ENCODE measurements around the gene PBXIP1. TPM values are rescaled to one million over a fixed set of nuclear protein-coding genes. Genes with fewer than 3 reads are reported as not detected.
A peak's percentile ranks its signal among the peaks of the same experiment; 100 is the strongest.

The PBXIP1 gene
- total RNA-seq, 1 experiment from 2014 or later: 21.6 TPM

- Histone ChIP-seq H3K14ac (ENCODE audit: insufficient read depth, low read length) (no peak overlapping the region), H4K5ac (ENCODE audit: insufficient read length, low read depth, low read length) (no peak overlapping the region)
Observed at GRCh38 chr1:155000411-155000725, 44.5 kb upstream of the PBXIP1 start.

More at GRCh38 chr1:155000411-155000725, 44.5 kb upstream of the PBXIP1 start:
- Histone ChIP-seq H3K18ac (ENCODE audit: insufficient read length, low read depth, low read length) (peak overlapping the region; percentile 61), H4K8ac (replicated peaks; ENCODE audit: insufficient read length, low read depth, low read length) (no peak overlapping the region), H2BK12ac (ENCODE audit: insufficient read length, low read depth, low read length) (no peak overlapping the region), H3K4me1 (ENCODE audit: insufficient read depth, low read length) (peaks cover 5% of the 10 kb centered on the region; the same call in 1 of the 2 replicates), H4K91ac (ENCODE audit: insufficient read length, low read depth, low read length) (no peak overlapping the region), H3K79me2 (ENCODE audit: insufficient read depth, low read length) (no peaks in the 10 kb centered on the region; the same call in 1 of the 2 replicates), H3K79me1 (ENCODE audit: insufficient read depth, low read depth, low read length, poor library complexity, severe bottlenecking) (no peaks in the 10 kb centered on the region), H3K56ac (ENCODE audit: insufficient read length, low read depth, low read length) (no peak overlapping the region), H3K4me2 (ENCODE audit: insufficient read depth, insufficient read length, low read length) (peak overlapping the region; percentile 90), H2BK120ac (ENCODE audit: low read depth, low read length, poor library complexity, severe bottlenecking) (no peak overlapping the region), H2AFZ (ENCODE audit: low read length) (no peak overlapping the region), H3K9me3 (ENCODE audit: control insufficient read depth, low read depth, low read length) (no peaks in the 10 kb centered on the region), H3K9ac (ENCODE audit: extremely low read depth, insufficient read length, low read length) (peak overlapping the region; percentile 6), H2AK5ac (ENCODE audit: insufficient read length, low read length) (no peak overlapping the region), H2BK15ac (ENCODE audit: low read depth, low read length) (no peak overlapping the region), H3T11ph (ENCODE audit: low read length) (no peak overlapping the region), H4K20me1 (ENCODE audit: control insufficient read depth, insufficient read depth, insufficient read length) (no peaks in the 10 kb centered on the region), H3K23me2 (ENCODE audit: insufficient read length, low read depth, low read length, poor library complexity, severe bottlenecking) (peaks cover 26% of the 10 kb centered on the region), H2BK20ac (ENCODE audit: low read depth, low read length, poor library complexity, severe bottlenecking) (no peak overlapping the region), H2BK5ac (ENCODE audit: insufficient read length, low read length) (no peak overlapping the region), H3K4ac (ENCODE audit: low read depth, low read length) (no peak overlapping the region), H3K27ac (ENCODE audit: insufficient read length, low read depth, low read length) (peak overlapping the region; percentile 41), H3K27me3 (ENCODE audit: insufficient read depth, low read length) (no peaks in the 10 kb centered on the region), H3K23ac (ENCODE audit: insufficient read length, low read depth, low read length) (no peak overlapping the region)
- H3K4me1 Mint-ChIP-seq: peaks cover 23 to 36% of the 10 kb centered on the region in 2 experiments
- peak overlapping the region; percentile 93 to 97 for H3K4me3 Mint-ChIP-seq
- H3K36me3 Mint-ChIP-seq (ENCODE audit: insufficient read depth in 1 of 3, low read depth in 3 of 3): no peaks in the 10 kb centered on the region; a peak in 1 of 7 replicates
- no peak for DNase-seq
- TF ChIP-seq, protein P1, sequence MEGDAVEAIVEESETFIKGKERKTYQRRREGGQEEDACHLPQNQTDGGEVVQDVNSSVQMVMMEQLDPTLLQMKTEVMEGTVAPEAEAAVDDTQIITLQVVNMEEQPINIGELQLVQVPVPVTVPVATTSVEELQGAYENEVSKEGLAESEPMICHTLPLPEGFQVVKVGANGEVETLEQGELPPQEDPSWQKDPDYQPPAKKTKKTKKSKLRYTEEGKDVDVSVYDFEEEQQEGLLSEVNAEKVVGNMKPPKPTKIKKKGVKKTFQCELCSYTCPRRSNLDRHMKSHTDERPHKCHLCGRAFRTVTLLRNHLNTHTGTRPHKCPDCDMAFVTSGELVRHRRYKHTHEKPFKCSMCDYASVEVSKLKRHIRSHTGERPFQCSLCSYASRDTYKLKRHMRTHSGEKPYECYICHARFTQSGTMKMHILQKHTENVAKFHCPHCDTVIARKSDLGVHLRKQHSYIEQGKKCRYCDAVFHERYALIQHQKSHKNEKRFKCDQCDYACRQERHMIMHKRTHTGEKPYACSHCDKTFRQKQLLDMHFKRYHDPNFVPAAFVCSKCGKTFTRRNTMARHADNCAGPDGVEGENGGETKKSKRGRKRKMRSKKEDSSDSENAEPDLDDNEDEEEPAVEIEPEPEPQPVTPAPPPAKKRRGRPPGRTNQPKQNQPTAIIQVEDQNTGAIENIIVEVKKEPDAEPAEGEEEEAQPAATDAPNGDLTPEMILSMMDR (conservative IDR thresholded peaks at IDR 0.05): no peak
- peaks cover 0 to 2% of the 10 kb centered on the region in 2 experiments; a peak in 2 of 5 replicates for H3K9me3 Mint-ChIP-seq
- no CpG with 5 or more reads among the region's 13 CpGs for WGBS (ENCODE audit: extremely low coverage, insufficient read length, low lambda C conversion rate)
- peaks cover 3% of the 10 kb centered on the region for H3K27me3 Mint-ChIP-seq (ENCODE audit: low read depth)
- peak overlapping the region; percentile 92 to 97 (median 96); a peak in 6 of 7 replicates for H3K27ac Mint-ChIP-seq

Data from H9 (cell line).